K562 (cell line): ENCODE data around the gene PEX6. TPM values are rescaled to one million over a fixed set of nuclear protein-coding genes. Genes with fewer than 3 reads are reported as not detected.

ENCODE experiments used
- CBFA2T2 ChIP-seq: fragments of 450-650 bp; conservative IDR thresholded peaks from 2 replicates; pipeline ENCODE4 v1.6.1; 2017; ENCODE audit warnings: mild to moderate bottlenecking
- COPS2 ChIP-seq: fragments of 450-650 bp; conservative IDR thresholded peaks from 2 replicates; pipeline ENCODE4 v1.6.1; 2016; ENCODE audit warnings: mild to moderate bottlenecking, moderate library complexity
- CREM ChIP-seq: IDR thresholded peaks from 2 replicates; pipeline ENCODE4 v1.6.1; 2014; ENCODE audit warnings: antibody characterized with exemption, low read depth
- HNRNPL ChIP-seq: fragments of 200-400 bp; formaldehyde crosslinking; IDR thresholded peaks from 2 replicates; pipeline ENCODE4 v1.6.1; 2017; ENCODE audit warnings: low read depth, mild to moderate bottlenecking, low read length
- KAT2B ChIP-seq: IDR thresholded peaks from one replicate; pipeline ENCODE4 v1.6.1; 2012; ENCODE audit warnings: low read depth, mild to moderate bottlenecking, control low read depth, inconsistent platforms, low read length, moderate library complexity
- KDM4B ChIP-seq, 2 experiments: fragments of 450-650 bp in 1 of 2; sonication (generic) in 1 of 2; IDR thresholded peaks; 2 replicates each; pipeline ENCODE4 v1.6.1; 2016 to 2017; ENCODE audit warnings: borderline replicate concordance in 2 of 2, antibody characterized with exemption in 1 of 2, low read depth in 1 of 2, mild to moderate bottlenecking in 1 of 2
- MEF2D ChIP-seq: conservative IDR thresholded peaks from 2 replicates; pipeline ENCODE4 v1.6.1; 2016; ENCODE audit warnings: low read depth, missing genetic modification characterization, missing compliant biosample characterization
- RUNX1 ChIP-seq: sonication (generic); IDR thresholded peaks from 2 replicates; pipeline ENCODE4 v1.6.1; 2016; ENCODE audit warnings: antibody characterized with exemption, low read depth
- ZFPM2 ChIP-seq: fragments of 250-450 bp; sonication (Bioruptor Pico); IDR thresholded peaks from 2 replicates; pipeline ENCODE4 v1.5.1; 2022; ENCODE audit warnings: mild to moderate bottlenecking
- ZNF134 ChIP-seq: fragments of 250-450 bp; sonication (Bioruptor Pico); conservative IDR thresholded peaks from 2 replicates; pipeline ENCODE4 v1.4.0; 2020
- ZNF512 ChIP-seq: IDR thresholded peaks from 2 replicates; pipeline ENCODE4 v1.6.1; 2016; ENCODE audit warnings: missing genetic modification characterization, missing compliant biosample characterization
- ZNF57 ChIP-seq: fragments of 450-650 bp; formaldehyde crosslinking; IDR thresholded peaks from 2 replicates; pipeline ENCODE4 v1.4.0; 2020; ENCODE audit warnings: mild to moderate bottlenecking, moderate library complexity
- ZNF778 ChIP-seq: fragments of 450-650 bp; formaldehyde crosslinking; IDR thresholded peaks from 2 replicates; pipeline ENCODE4 v1.4.0; 2020; ENCODE audit warnings: mild to moderate bottlenecking, moderate library complexity
- ZZZ3 ChIP-seq: fragments of 450-650 bp; IDR thresholded peaks from 2 replicates; pipeline ENCODE4 v1.6.1; 2016; ENCODE audit warnings: antibody characterized with exemption, mild to moderate bottlenecking, moderate library complexity
- polyA plus RNA-seq, 8 experiments: library from polyadenylated mRNA; depleted of rRNA in 4 of 8; stranded (reverse) in 5 of 8; unstranded in 3 of 8; fragments of >200 nt; fragmentation: Nextera tagmentation in 2 of 8; fragmentation: Illumina TruSeq in 1 of 8; extraction: Ambion mirVana in 2 of 8; extraction: Trizol in 1 of 8; gene quantifications; 2 replicates each; pipeline versions ENCODE4 v1.2.1 to v1.2.3, GENCODE V29; 2011 to 2014; ENCODE audit warnings: inconsistent platforms in 1 of 8, missing spikeins in 1 of 8
- total RNA-seq, 7 experiments: library from RNA; depleted of rRNA in 6 of 7; stranded (reverse); fragments of >200 nt in 6 of 7; fragmentation: Illumina TruSeq in 2 of 7; extraction: Trizol in 2 of 7; gene quantifications; 2 replicates each; pipeline versions ENCODE4 v1.2.1 to v1.2.3, GENCODE V29; 2011 to 2021; ENCODE audit warnings: low replicate concordance in 1 of 7
- TF ChIP-seq, protein P1 (sequence below): fragments of 450-650 bp; formaldehyde crosslinking; IDR thresholded peaks from 2 replicates; pipeline ENCODE4 v1.4.0; 2020; ENCODE audit warnings: mild to moderate bottlenecking, moderate library complexity
- TF ChIP-seq, protein P2 (sequence below): fragments of 250-450 bp; sonication (Bioruptor Pico); IDR thresholded peaks from 2 replicates; pipeline ENCODE4 v1.4.0; 2020
- TF ChIP-seq, protein P3 (sequence below): fragments of 250-450 bp; sonication (Bioruptor Pico); IDR thresholded peaks from 2 replicates; pipeline ENCODE4 v1.5.0; 2021; ENCODE audit warnings: mild to moderate bottlenecking, borderline replicate concordance

Gene PEX6
- total and polyA plus RNA-seq, 9 of the 15 experiments (the other 6 are each of a cell fraction or from before 2014, with no cell fraction given): 0.17 to 20.8 (median 6.9) TPM

- TF ChIP-seq, protein P1, sequence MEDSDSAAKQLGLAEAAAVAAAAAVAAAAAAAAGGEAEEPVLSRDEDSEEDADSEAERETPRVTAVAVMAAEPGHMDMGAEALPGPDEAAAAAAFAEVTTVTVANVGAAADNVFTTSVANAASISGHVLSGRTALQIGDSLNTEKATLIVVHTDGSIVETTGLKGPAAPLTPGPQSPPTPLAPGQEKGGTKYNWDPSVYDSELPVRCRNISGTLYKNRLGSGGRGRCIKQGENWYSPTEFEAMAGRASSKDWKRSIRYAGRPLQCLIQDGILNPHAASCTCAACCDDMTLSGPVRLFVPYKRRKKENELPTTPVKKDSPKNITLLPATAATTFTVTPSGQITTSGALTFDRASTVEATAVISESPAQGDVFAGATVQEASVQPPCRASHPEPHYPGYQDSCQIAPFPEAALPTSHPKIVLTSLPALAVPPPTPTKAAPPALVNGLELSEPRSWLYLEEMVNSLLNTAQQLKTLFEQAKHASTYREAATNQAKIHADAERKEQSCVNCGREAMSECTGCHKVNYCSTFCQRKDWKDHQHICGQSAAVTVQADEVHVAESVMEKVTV (CRISPR knock-in tag): peak; percentile 58
- TF ChIP-seq ZZZ3: no peak
- no peak for TF ChIP-seq ZNF57 (CRISPR knock-in tag)
- no peak for TF ChIP-seq COPS2
- no peak for TF ChIP-seq MEF2D (tag)
- no peak for TF ChIP-seq HNRNPL
- TF ChIP-seq, protein P2, sequence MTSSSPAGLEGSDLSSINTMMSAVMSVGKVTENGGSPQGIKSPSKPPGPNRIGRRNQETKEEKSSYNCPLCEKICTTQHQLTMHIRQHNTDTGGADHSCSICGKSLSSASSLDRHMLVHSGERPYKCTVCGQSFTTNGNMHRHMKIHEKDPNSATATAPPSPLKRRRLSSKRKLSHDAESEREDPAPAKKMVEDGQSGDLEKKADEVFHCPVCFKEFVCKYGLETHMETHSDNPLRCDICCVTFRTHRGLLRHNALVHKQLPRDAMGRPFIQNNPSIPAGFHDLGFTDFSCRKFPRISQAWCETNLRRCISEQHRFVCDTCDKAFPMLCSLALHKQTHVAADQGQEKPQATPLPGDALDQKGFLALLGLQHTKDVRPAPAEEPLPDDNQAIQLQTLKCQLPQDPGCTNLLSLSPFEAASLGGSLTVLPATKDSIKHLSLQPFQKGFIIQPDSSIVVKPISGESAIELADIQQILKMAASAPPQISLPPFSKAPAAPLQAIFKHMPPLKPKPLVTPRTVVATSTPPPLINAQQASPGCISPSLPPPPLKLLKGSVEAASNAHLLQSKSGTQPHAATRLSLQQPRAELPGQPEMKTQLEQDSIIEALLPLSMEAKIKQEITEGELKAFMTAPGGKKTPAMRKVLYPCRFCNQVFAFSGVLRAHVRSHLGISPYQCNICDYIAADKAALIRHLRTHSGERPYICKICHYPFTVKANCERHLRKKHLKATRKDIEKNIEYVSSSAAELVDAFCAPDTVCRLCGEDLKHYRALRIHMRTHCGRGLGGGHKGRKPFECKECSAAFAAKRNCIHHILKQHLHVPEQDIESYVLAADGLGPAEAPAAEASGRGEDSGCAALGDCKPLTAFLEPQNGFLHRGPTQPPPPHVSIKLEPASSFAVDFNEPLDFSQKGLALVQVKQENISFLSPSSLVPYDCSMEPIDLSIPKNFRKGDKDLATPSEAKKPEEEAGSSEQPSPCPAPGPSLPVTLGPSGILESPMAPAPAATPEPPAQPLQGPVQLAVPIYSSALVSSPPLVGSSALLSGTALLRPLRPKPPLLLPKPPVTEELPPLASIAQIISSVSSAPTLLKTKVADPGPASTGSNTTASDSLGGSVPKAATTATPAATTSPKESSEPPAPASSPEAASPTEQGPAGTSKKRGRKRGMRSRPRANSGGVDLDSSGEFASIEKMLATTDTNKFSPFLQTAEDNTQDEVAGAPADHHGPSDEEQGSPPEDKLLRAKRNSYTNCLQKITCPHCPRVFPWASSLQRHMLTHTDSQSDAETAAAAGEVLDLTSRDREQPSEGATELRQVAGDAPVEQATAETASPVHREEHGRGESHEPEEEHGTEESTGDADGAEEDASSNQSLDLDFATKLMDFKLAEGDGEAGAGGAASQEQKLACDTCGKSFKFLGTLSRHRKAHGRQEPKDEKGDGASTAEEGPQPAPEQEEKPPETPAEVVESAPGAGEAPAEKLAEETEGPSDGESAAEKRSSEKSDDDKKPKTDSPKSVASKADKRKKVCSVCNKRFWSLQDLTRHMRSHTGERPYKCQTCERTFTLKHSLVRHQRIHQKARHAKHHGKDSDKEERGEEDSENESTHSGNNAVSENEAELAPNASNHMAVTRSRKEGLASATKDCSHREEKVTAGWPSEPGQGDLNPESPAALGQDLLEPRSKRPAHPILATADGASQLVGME (CRISPR knock-in tag): no peak
- TF ChIP-seq RUNX1: no peak
- no peak for TF ChIP-seq ZNF512 (tag)
- no peak for TF ChIP-seq ZNF134 (CRISPR knock-in tag)
- 0 out of 2 replicates have a peak, but pooled peaks have one; percentile 8 for TF ChIP-seq CREM
- no peak for TF ChIP-seq ZFPM2 (CRISPR knock-in tag)
- no peak for TF ChIP-seq KDM4B (IDR thresholded peaks at IDR 0.05; ENCODE audit: borderline replicate concordance in 2 of 2, low read depth in 1 of 2)
- TF ChIP-seq ZNF778 (CRISPR knock-in tag): no peak
- TF ChIP-seq, protein P3, sequence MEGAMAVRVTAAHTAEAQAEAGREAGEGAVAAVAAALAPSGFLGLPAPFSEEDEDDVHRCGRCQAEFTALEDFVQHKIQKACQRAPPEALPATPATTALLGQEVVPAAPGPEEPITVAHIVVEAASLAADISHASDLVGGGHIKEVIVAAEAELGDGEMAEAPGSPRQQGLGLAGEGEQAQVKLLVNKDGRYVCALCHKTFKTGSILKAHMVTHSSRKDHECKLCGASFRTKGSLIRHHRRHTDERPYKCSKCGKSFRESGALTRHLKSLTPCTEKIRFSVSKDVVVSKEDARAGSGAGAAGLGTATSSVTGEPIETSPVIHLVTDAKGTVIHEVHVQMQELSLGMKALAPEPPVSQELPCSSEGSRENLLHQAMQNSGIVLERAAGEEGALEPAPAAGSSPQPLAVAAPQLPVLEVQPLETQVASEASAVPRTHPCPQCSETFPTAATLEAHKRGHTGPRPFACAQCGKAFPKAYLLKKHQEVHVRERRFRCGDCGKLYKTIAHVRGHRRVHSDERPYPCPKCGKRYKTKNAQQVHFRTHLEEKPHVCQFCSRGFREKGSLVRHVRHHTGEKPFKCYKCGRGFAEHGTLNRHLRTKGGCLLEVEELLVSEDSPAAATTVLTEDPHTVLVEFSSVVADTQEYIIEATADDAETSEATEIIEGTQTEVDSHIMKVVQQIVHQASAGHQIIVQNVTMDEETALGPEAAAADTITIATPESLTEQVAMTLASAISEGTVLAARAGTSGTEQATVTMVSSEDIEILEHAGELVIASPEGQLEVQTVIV (CRISPR knock-in tag): no peak
- no peak for TF ChIP-seq CBFA2T2
- no peak for TF ChIP-seq KAT2B
Measured at GRCh38 chr6:43009124-43009523, 30.1 kb upstream of the PEX6 start (continued).
